Activated T-helper 17 cell treated with anti-CD3 and anti-CD28 coated beads, Interleukin-2, amount 50 U/mL, for 72 hours (primary cell): ENCODE results near the gene SESN2. TPM values are rescaled to one million over a fixed set of nuclear protein-coding genes. Genes with fewer than 3 reads are reported as not detected.

ENCODE experiments used
- ATAC-seq: fragments of 150-1000 bp; cut with Tn5 transposase; replicated peaks from 2 replicates; pipeline ENCODE4 v1.10.0; 2021; ENCODE audit warnings: mild to moderate bottlenecking, moderate library complexity
- H3K27ac Mint-ChIP-seq: one replicate; pipeline ENCODE4 v1.8.0; 2022; ENCODE audit warnings: mixed read lengths
- H3K27me3 Mint-ChIP-seq: one replicate; pipeline ENCODE4 v1.8.0; 2022; ENCODE audit warnings: mixed read lengths
- H3K36me3 Mint-ChIP-seq: one replicate; pipeline ENCODE4 v1.8.0; 2022; ENCODE audit warnings: low read depth, mild to moderate bottlenecking, mixed read lengths
- H3K4me1 Mint-ChIP-seq: one replicate; pipeline ENCODE4 v1.8.0; 2022; ENCODE audit warnings: mixed read lengths
- H3K4me3 Mint-ChIP-seq: one replicate; pipeline ENCODE4 v1.8.0; 2022; ENCODE audit warnings: mild to moderate bottlenecking, mixed read lengths
- H3K9me3 Mint-ChIP-seq: one replicate; pipeline ENCODE4 v1.8.0; 2022; ENCODE audit warnings: mixed read lengths
- total RNA-seq, 2 donors: library from RNA; stranded (reverse); gene quantifications; one replicate each; pipeline ENCODE4 v1.2.3, GENCODE V29; 2022

SESN2 gene
- total RNA-seq, 2 donors from 2014 or later, result 11.8 to 14.6 TPM

- Mint-ChIP-seq H3K36me3 (no peaks in the 10 kb centered on the region), H3K9me3 (no peaks in the 10 kb centered on the region), H3K4me1 (peaks cover 38% of the 10 kb centered on the region), H3K27me3 (no peaks in the 10 kb centered on the region), H3K27ac (peak overlapping the region; percentile 70), H3K4me3 (peak overlapping the region; percentile 48)
- ATAC-seq, result no peak
Measured at GRCh38 chr1:28244549-28245251, 14.6 kb upstream of the SESN2 start.

DNA sequence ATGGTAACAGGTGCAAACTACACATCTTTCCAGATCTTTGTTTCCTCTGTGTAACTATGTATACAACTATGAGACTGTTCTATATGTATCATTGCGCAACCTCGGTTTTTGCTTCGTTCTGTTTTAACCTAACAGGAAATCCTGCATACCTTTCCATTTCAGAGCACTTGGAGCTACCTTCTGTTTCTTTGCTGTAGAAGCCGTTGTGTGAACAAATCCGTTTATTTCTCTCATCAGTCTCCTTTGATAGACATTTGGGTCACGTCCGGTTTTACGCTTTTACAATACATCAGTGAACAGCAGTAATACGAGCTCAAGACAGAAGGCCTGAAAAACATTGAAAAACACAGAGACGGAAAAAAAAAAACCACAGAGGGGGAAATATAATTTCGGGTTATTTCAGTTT lies 12.9 kb upstream of the SESN2 start:
- Mint-ChIP-seq H3K9me3 (no peaks in the 10 kb centered on the region), H3K36me3 (no peaks in the 10 kb centered on the region), H3K27me3 (no peaks in the 10 kb centered on the region), H3K4me1 (peaks cover 38% of the 10 kb centered on the region), H3K4me3 (peak overlapping the region; percentile 84), H3K27ac (peak overlapping the region; percentile 91)
- ATAC-seq, result peak; percentile 17

GRCh38 chr1:28247612-28248272 lies 11.6 kb upstream of the SESN2 start:
- Mint-ChIP-seq H3K27ac (peak overlapping the region; percentile 91), H3K4me3 (peak overlapping the region; percentile 84), H3K9me3 (no peaks in the 10 kb centered on the region), H3K36me3 (no peaks in the 10 kb centered on the region), H3K27me3 (no peaks in the 10 kb centered on the region), H3K4me1 (peaks cover 38% of the 10 kb centered on the region)
- no peak for ATAC-seq

- ATAC-seq, result peak; percentile 34
- Mint-ChIP-seq H3K36me3 (no peaks in the 10 kb centered on the region), H3K9me3 (no peaks in the 10 kb centered on the region), H3K27me3 (no peaks in the 10 kb centered on the region), H3K27ac (peak overlapping the region; percentile 91), H3K4me1 (peaks cover 38% of the 10 kb centered on the region), H3K4me3 (peak overlapping the region; percentile 84)
Measured at GRCh38 chr1:28248273-28249012, 10.9 kb upstream of the SESN2 start.

GRCh38 chr1:28249013-28249865 lies 10.1 kb upstream of the SESN2 start:
- Mint-ChIP-seq H3K4me1 (peaks cover 31% of the 10 kb centered on the region), H3K36me3 (no peaks in the 10 kb centered on the region), H3K27ac (peak overlapping the region; percentile 91), H3K9me3 (no peaks in the 10 kb centered on the region), H3K4me3 (peak overlapping the region; percentile 84), H3K27me3 (no peaks in the 10 kb centered on the region)
- ATAC-seq, result no peak

DNA sequence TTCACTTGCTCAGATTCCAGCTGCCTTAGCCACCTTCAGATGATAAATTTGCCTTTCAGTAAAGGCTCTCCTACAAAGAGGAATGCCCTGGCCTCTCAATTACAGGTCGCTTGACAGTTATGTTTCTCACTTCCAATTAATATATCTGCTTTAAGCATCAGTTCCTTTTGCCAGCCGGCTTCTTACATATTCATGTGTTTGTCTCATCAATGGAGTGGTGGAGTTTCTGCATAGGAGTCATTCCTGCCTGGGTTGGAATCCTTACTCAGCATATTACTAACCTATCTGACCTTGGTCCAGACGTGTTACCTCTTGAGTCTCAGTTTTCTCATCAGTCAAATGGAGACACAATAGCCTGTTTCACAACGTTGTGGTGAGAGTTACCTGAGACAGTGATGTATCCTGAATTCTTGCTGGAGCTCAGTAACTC lies 9.4 kb upstream of the SESN2 start:
- Mint-ChIP-seq H3K9me3 (no peaks in the 10 kb centered on the region), H3K27ac (no peak overlapping the region), H3K36me3 (no peaks in the 10 kb centered on the region), H3K27me3 (no peaks in the 10 kb centered on the region), H3K4me3 (peak overlapping the region; percentile 84), H3K4me1 (peaks cover 28% of the 10 kb centered on the region)
- no peak for ATAC-seq

GRCh38 chr1:28256197-28256827 lies 3.0 kb upstream of the SESN2 start:
- no peak for ATAC-seq
- Mint-ChIP-seq H3K27me3 (no peaks in the 10 kb centered on the region), H3K36me3 (peaks cover 9% of the 10 kb centered on the region), H3K4me3 (peak overlapping the region; percentile 32), H3K4me1 (peaks cover 23% of the 10 kb centered on the region), H3K27ac (peak overlapping the region; percentile 9), H3K9me3 (no peaks in the 10 kb centered on the region)

GRCh38 chr1:28257736-28258135 lies 1.6 kb upstream of the SESN2 start:
- no peaks in the 10 kb centered on the region for H3K27me3 Mint-ChIP-seq
- peak overlapping the region; percentile 98 for H3K27ac Mint-ChIP-seq
- no peaks in the 10 kb centered on the region for H3K9me3 Mint-ChIP-seq
- peaks cover 10% of the 10 kb centered on the region for H3K36me3 Mint-ChIP-seq
- no peak for ATAC-seq
- H3K4me3 Mint-ChIP-seq, result peak overlapping the region; percentile 72
- H3K4me1 Mint-ChIP-seq, result peaks cover 25% of the 10 kb centered on the region

- H3K27me3 Mint-ChIP-seq, result no peaks in the 10 kb centered on the region
- peaks cover 10% of the 10 kb centered on the region for H3K36me3 Mint-ChIP-seq
Measured at GRCh38 chr1:28258628-28259251, 578 bp upstream of the SESN2 start.

DNA sequence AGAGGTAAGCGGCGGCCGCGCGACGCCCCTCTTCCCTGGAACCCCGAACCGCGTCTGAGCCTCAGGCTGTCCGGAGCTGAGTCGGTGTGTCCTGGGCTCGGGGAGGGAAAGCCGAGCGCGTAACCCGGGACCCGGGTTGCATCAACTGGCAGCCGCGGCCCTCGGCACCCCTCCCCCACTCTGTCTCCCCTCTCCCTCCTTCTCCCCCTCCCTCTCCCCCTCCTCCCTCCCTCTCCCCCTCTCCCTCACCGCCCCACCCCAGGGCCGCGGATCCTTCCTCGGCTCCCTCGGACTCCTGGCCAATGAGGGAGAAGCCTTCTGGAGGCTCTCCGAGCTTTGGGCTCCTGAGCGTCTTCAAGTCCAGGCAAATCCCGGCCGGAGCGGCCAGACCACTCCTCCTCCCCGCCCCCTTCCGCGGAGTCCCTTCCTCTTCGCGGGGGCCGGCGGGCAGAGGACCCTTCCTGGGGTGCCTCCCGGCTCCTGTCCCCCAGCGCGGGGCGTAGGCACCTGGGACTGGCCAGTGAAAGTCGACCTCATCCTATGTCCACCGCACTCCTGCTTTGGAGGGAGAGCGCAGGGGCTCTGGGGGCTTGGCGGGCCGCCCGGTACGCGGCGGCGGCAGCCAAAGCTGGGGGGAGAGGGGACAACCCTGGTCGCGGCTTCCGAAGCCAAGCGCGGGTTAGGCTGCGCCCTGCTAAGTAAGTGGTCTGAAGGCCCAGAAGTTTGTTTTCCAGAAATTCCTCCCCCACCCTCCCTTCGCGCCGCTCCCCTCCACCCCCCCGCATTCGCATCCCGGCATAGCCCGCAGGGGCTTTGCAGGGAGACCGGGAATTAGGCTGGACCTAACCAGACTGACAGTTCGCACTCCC lies 850 bp downstream of the SESN2 start:
- Mint-ChIP-seq H3K36me3 (peaks cover 10% of the 10 kb centered on the region), H3K27me3 (no peaks in the 10 kb centered on the region), H3K4me3 (peak overlapping the region; percentile 72), H3K9me3 (no peaks in the 10 kb centered on the region), H3K4me1 (peaks cover 29% of the 10 kb centered on the region), H3K27ac (peak overlapping the region; percentile 13)
- ATAC-seq, result no peak

More at GRCh38 chr1:28258628-28259251, 578 bp upstream of the SESN2 start:
- Mint-ChIP-seq H3K4me3 (peak overlapping the region; percentile 72), H3K27ac (peak overlapping the region; percentile 98), H3K9me3 (no peaks in the 10 kb centered on the region), H3K4me1 (peaks cover 29% of the 10 kb centered on the region)
- peak; percentile 31 for ATAC-seq

GRCh38 chr1:28260803-28261174 lies 1.5 kb downstream of the SESN2 start:
- ATAC-seq, result no peak
- H3K36me3 Mint-ChIP-seq, result peaks cover 10% of the 10 kb centered on the region
- peak overlapping the region; percentile 13 for H3K27ac Mint-ChIP-seq

GRCh38 chr1:28264897-28265296 lies 5.6 kb downstream of the SESN2 start:
- Mint-ChIP-seq H3K27ac (no peak overlapping the region), H3K36me3 (peaks cover 18% of the 10 kb centered on the region), H3K4me1 (peaks cover 23% of the 10 kb centered on the region), H3K9me3 (no peaks in the 10 kb centered on the region), H3K27me3 (no peaks in the 10 kb centered on the region), H3K4me3 (no peak overlapping the region)
- ATAC-seq, result no peak

More at GRCh38 chr1:28260803-28261174, 1.5 kb downstream of the SESN2 start:
- peaks cover 31% of the 10 kb centered on the region for H3K4me1 Mint-ChIP-seq
- H3K4me3 Mint-ChIP-seq, result peak overlapping the region; percentile 72
- H3K27me3 Mint-ChIP-seq, result no peaks in the 10 kb centered on the region
- no peaks in the 10 kb centered on the region for H3K9me3 Mint-ChIP-seq
